ENCODE results near the gene PRR5L. TPM values are rescaled to one million over a fixed set of nuclear protein-coding genes. Genes with fewer than 3 reads are reported as not detected.

The PRR5L gene
- total RNA-seq, 4 donors from 2014 or later, result 2.2 to 10.9 (median 3.5) TPM

DNA sequence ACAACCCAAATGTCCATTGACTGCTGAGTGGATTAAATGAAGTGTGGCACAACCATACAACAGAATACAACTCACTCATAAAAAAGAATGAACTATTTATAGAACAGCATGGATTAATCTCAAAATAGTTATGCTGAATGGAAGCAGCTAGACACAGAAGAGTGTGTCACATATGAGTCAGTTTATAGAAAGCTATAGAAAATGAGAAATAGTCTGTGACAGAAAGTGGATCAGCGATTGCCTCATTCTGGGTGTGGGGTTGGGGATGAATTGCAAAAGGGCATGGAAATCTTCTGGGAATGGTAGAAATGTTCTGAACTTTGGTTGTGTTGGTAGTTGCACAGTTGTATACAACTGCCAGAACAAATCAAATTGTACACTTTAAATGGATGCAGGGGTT, 37.4 kb downstream of the PRR5L start:
- H3K4me1 ChIP-seq, result no peaks in the 10 kb centered on the region
- H3K27ac ChIP-seq, result no peak overlapping the region
- no peaks in the 10 kb centered on the region for H3K36me3 ChIP-seq
- no peak overlapping the region for H3K4me3 ChIP-seq
- TF ChIP-seq POLR2AphosphoS5 (IDR thresholded peaks at IDR 0.05) (no peak), POLR2A (IDR thresholded peaks at IDR 0.05) (no peak), EP300 (IDR thresholded peaks at IDR 0.05) (no peak)
- TF ChIP-seq, protein P1, sequence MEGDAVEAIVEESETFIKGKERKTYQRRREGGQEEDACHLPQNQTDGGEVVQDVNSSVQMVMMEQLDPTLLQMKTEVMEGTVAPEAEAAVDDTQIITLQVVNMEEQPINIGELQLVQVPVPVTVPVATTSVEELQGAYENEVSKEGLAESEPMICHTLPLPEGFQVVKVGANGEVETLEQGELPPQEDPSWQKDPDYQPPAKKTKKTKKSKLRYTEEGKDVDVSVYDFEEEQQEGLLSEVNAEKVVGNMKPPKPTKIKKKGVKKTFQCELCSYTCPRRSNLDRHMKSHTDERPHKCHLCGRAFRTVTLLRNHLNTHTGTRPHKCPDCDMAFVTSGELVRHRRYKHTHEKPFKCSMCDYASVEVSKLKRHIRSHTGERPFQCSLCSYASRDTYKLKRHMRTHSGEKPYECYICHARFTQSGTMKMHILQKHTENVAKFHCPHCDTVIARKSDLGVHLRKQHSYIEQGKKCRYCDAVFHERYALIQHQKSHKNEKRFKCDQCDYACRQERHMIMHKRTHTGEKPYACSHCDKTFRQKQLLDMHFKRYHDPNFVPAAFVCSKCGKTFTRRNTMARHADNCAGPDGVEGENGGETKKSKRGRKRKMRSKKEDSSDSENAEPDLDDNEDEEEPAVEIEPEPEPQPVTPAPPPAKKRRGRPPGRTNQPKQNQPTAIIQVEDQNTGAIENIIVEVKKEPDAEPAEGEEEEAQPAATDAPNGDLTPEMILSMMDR (IDR thresholded peaks at IDR 0.05), result no peak
- 68% methylated on average over 1 of the region's 1 CpG for WGBS
- H3K27me3 ChIP-seq, result no peaks in the 10 kb centered on the region
- no peaks in the 10 kb centered on the region for H3K9me3 ChIP-seq
- DNase-seq (ENCODE audit: low spot score in 2 of 2), result no peak

DNA sequence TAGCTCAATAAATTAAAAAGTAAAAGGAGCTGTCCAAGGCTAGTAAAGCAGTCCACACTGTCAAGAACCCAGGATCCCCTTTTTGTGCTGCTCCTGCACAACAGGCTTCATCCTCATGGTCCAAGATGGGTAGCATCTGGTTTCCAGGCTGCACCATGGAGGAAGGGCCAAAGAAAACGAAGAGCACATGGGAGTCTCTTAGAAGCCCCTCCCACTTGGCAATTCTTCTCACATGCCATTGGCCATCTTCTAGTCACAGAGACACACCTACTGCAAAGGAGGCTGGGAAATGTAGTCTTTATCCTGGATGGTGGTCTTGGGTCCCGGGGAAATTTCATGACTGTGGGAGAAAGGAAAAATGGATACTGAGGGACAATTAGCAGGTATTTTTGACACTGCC, 37.8 kb downstream of the PRR5L start:
- Histone ChIP-seq H3K4me1 (no peaks in the 10 kb centered on the region), H3K27me3 (no peaks in the 10 kb centered on the region), H3K27ac (no peak overlapping the region), H3K4me3 (no peak overlapping the region), H3K9me3 (no peaks in the 10 kb centered on the region), H3K36me3 (no peaks in the 10 kb centered on the region)
- no peak for DNase-seq (ENCODE audit: low spot score in 2 of 2)
- no peak for TF ChIP-seq EP300 (IDR thresholded peaks at IDR 0.05)
- TF ChIP-seq POLR2A (IDR thresholded peaks at IDR 0.05), result no peak
- TF ChIP-seq, protein P1 (IDR thresholded peaks at IDR 0.05), result no peak
- TF ChIP-seq POLR2AphosphoS5 (IDR thresholded peaks at IDR 0.05), result no peak
- 47% methylated on average over 2 of the region's 2 CpGs for WGBS

DNA sequence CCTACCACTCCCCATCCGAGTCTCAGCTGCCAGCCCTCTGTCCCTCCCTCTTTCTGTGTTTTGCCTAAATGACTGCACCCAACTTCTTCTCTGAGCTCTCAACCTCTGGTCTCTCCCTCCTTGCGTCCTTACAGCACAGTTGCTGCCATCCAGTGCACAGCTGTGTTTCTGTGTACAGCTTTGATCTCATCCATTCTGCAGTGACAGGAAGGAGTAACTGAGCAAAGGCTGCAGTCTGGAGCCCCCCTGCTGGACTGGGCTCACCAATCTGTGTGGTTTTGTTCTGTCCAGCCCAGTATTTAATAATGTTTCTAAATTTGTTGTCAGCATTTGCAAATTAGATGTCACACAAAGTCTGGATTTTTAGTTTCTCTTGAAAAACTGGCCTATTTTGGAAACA, 43.8 kb downstream of the PRR5L start:
- no peak overlapping the region for H3K4me3 ChIP-seq
- WGBS, result 58% methylated on average over 2 of the region's 2 CpGs
- no peaks in the 10 kb centered on the region for H3K4me1 ChIP-seq
- TF ChIP-seq EP300 (IDR thresholded peaks at IDR 0.05) (no peak), POLR2AphosphoS5 (IDR thresholded peaks at IDR 0.05) (no peak), POLR2A (IDR thresholded peaks at IDR 0.05) (no peak)
- TF ChIP-seq, protein P1 (IDR thresholded peaks at IDR 0.05), result no peak
- no peaks in the 10 kb centered on the region for H3K9me3 ChIP-seq
- DNase-seq (ENCODE audit: low spot score in 2 of 2), result no peak
- H3K27ac ChIP-seq, result no peak overlapping the region
- no peaks in the 10 kb centered on the region for H3K27me3 ChIP-seq
- no peaks in the 10 kb centered on the region for H3K36me3 ChIP-seq

DNA sequence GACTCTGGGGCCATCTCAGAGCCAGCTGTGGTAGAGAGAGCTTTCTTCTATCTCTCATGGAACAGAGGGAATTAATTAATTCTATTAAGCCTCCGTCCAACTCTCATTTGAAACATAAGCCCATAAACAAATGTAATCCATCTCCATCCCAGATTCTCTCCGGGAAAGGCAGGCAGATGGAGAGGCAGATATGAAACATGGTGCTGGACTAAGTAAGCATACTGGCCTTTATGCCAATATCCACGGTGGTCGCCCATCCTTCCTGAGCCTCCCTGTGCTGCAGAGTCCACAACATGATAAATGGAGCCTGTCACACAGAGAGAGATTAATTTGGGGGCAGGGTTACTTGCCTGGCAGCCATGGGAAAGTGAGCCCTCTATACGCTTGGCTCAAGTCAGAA, 44.8 kb downstream of the PRR5L start:
- Histone ChIP-seq H3K27me3 (no peaks in the 10 kb centered on the region), H3K4me3 (no peak overlapping the region), H3K27ac (no peak overlapping the region), H3K36me3 (no peaks in the 10 kb centered on the region), H3K9me3 (no peaks in the 10 kb centered on the region), H3K4me1 (no peaks in the 10 kb centered on the region)
- 70% methylated on average over 5 of the region's 5 CpGs for WGBS
- DNase-seq (ENCODE audit: low spot score in 2 of 2), result no peak
- no peak for TF ChIP-seq POLR2AphosphoS5 (IDR thresholded peaks at IDR 0.05)

DNA sequence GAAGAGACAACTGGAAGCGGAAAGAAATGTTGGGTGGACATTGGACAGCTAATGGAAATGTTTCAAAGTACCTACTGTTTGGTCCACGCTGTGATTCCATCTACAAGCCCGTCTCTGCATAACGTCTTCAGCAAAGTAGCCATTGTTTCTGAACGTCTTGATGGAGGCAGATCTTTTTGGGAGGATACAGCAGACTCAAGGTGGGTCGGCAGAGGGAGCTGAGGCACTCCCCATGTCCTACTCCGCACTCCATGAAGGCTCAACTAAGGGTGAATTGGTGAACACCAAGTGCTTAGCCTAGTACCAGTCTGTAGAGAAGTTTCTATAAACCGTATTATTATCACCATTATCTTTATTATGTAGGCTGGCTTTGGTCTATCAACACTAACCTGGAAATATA, 45.8 kb downstream of the PRR5L start:
- H3K27me3 ChIP-seq, result no peaks in the 10 kb centered on the region
- 88% methylated on average over 8 of the region's 8 CpGs for WGBS
- no peak overlapping the region for H3K4me3 ChIP-seq
- no peaks in the 10 kb centered on the region for H3K9me3 ChIP-seq
- no peaks in the 10 kb centered on the region for H3K36me3 ChIP-seq
- no peaks in the 10 kb centered on the region for H3K4me1 ChIP-seq
- TF ChIP-seq, protein P1 (IDR thresholded peaks at IDR 0.05), result no peak
- no peak for TF ChIP-seq EP300 (IDR thresholded peaks at IDR 0.05)
- no peak for TF ChIP-seq POLR2A (IDR thresholded peaks at IDR 0.05)
- TF ChIP-seq POLR2AphosphoS5 (IDR thresholded peaks at IDR 0.05), result no peak
- no peak for DNase-seq (ENCODE audit: low spot score in 2 of 2)
- no peak overlapping the region for H3K27ac ChIP-seq

DNA sequence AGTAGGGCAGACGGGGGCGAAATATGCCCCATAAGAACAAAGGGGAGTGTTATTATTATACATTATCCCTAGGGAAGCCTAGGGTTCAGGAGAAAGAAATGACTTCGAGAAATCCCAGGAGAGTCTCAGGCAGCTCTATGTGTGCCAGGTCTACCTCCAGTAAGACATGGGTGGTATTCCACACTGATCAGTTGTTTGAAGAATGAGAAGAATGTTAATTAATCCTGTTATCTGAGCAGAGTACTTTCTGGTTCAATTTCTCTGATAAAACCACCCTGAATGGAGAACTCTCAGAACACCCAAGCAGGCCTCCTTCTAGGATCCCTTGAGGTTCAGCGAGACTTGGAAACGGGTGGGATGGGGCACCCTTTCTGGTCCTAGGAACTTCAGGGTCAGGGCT, 46.2 kb downstream of the PRR5L start:
- no peak for DNase-seq (ENCODE audit: low spot score in 2 of 2)
- no peak overlapping the region for H3K27ac ChIP-seq
- H3K9me3 ChIP-seq, result no peaks in the 10 kb centered on the region
- no peaks in the 10 kb centered on the region for H3K27me3 ChIP-seq
- no peak overlapping the region for H3K4me3 ChIP-seq
- H3K4me1 ChIP-seq, result no peaks in the 10 kb centered on the region
- no peaks in the 10 kb centered on the region for H3K36me3 ChIP-seq
- 65% methylated on average over 5 of the region's 5 CpGs for WGBS
- TF ChIP-seq POLR2AphosphoS5 (IDR thresholded peaks at IDR 0.05) (no peak), POLR2A (IDR thresholded peaks at IDR 0.05) (no peak), EP300 (IDR thresholded peaks at IDR 0.05) (no peak)
- TF ChIP-seq, protein P1 (IDR thresholded peaks at IDR 0.05), result no peak
